ENCODE data around the gene LRRC47.

GRCh38 chr1:3771108-3772026 lies 24.9 kb downstream of the LRRC47 start:
- TF ChIP-seq CREB1 (IDR thresholded peaks at IDR 0.05) (no peak), TAF1 (IDR thresholded peaks at IDR 0.05; ENCODE audit: low read depth, low read length) (no peak), CTCF (IDR thresholded peaks at IDR 0.05; ENCODE audit: control extremely low read depth in 1 of 3, insufficient read depth in 1 of 3, low read depth in 1 of 3, low read length in 3 of 3) (no peak), POLR2A (IDR thresholded peaks at IDR 0.05; ENCODE audit: control extremely low read depth in 1 of 2, low read depth in 2 of 2, low read length in 2 of 2) (no peak), EZH2 (IDR thresholded peaks at IDR 0.05; ENCODE audit: low read depth, low read length, severe bottlenecking) (no peak), ATF2 (IDR thresholded peaks at IDR 0.05; ENCODE audit: low read length) (no peak), SP1 (IDR thresholded peaks at IDR 0.05; ENCODE audit: low read depth, low read length) (no peak), RAD21 (IDR thresholded peaks at IDR 0.05 in 1 of 2, conservative IDR thresholded peaks at IDR 0.05 in 1 of 2; ENCODE audit: low read depth in 2 of 2, low read length in 2 of 2) (no peak), BRCA1 (IDR thresholded peaks at IDR 0.05; ENCODE audit: low read depth, low read length) (no peak), RFX5 (IDR thresholded peaks at IDR 0.05; ENCODE audit: borderline replicate concordance, low read depth, low read length) (no peak), TEAD4 (IDR thresholded peaks at IDR 0.05; ENCODE audit: low read depth, low read length) (no peak), BCL11A (IDR thresholded peaks at IDR 0.05; ENCODE audit: low read depth in 2 of 2, low read length in 2 of 2) (no peak), SIN3A (conservative IDR thresholded peaks at IDR 0.05 in 1 of 2, IDR thresholded peaks at IDR 0.05 in 1 of 2; ENCODE audit: low read depth in 1 of 2, low read length in 2 of 2) (no peak)

Data from H1 (cell line).